Esophagus (tissue), 2 donors: ENCODE measurements around the gene FANCC. TPM values are rescaled to one million over a fixed set of nuclear protein-coding genes. Genes with fewer than 3 reads are reported as not detected.
"Not testable (repeated sequence)": the region's sequence is repeated elsewhere in the genome, so short reads cannot be mapped to it uniquely, and the experiment has no call there.

ENCODE experiments used
- H3K27ac ChIP-seq, 2 donors: one replicate each; pipeline ENCODE4 v1.5.1; 2013; ENCODE audit warnings: low read depth in 2 of 2, mild to moderate bottlenecking in 2 of 2, inconsistent platforms in 1 of 2, low read length in 1 of 2, moderate library complexity in 1 of 2
- H3K27me3 ChIP-seq, 2 donors: one replicate each; pipeline ENCODE4 v1.6.1; 2013; ENCODE audit warnings: low read length in 2 of 2, control low read depth in 1 of 2, mild to moderate bottlenecking in 1 of 2; ENCODE audit not compliant: insufficient read depth in 2 of 2, control insufficient read depth in 1 of 2
- H3K36me3 ChIP-seq, 2 donors: one replicate each; pipeline ENCODE4 v1.6.1; 2013; ENCODE audit warnings: low read length in 1 of 2; ENCODE audit not compliant: control insufficient read depth in 2 of 2, insufficient read depth in 2 of 2
- H3K4me1 ChIP-seq, 2 donors: one replicate each; pipeline ENCODE4 v1.6.1; 2013; ENCODE audit warnings: low read length in 1 of 2; ENCODE audit not compliant: control insufficient read depth in 2 of 2, insufficient read depth in 2 of 2
- H3K4me3 ChIP-seq, 2 donors: one replicate each; pipeline ENCODE4 v1.5.1; 2013; ENCODE audit warnings: low read length in 2 of 2, mild to moderate bottlenecking in 2 of 2, low read depth in 1 of 2, moderate library complexity in 1 of 2
- H3K9me3 ChIP-seq, 2 donors: one replicate each; pipeline ENCODE4 v1.6.1; 2013; ENCODE audit warnings: mild to moderate bottlenecking in 2 of 2, low read depth in 1 of 2, low read length in 1 of 2, moderate library complexity in 1 of 2; ENCODE audit not compliant: control insufficient read depth in 2 of 2, insufficient read depth in 1 of 2
- WGBS, 2 donors: extraction: QIAGEN DNeasy Blood & Tissue Kit; methylation state at CpG; one replicate each; pipeline ENCODE4 v1.1.7; 2013; 5-methylcytosine and 5-hydroxymethylcytosine counted together
- polyA plus RNA-seq, 2 donors: library from polyadenylated mRNA; stranded (reverse); fragments of 200-250 nt; gene quantifications; one replicate each; pipeline ENCODE4 v1.2.3, GENCODE V29; 2013
- donor health status: healthy with polysubstance abuse.
- donor health status: Bipolar disorder and iron deficiency.

FANCC gene
- polyA plus RNA-seq, 2 donors, result 2.5 to 3.6 TPM

DNA sequence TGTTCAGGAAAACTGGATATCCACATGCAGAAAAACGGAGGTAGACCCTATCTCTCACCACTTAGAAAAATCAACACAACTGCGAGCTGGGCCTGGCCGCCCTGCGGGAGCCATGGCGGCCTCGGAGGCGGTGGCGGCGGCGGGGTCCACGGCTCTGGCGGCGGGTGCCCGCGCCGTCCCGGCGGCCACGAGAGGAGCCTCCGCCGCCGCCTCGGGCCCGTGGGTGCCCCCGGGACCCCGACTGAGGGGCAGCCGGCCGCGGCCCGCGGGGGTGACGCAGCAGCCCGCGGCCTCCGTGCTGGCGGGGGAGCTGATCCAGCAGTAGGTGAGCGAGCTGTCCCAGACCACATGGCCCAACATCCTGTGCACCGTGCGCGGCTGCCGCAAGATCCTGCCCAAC is 25.3 kb downstream of the FANCC start:
- 95 to 98% methylated on average over 32 to 41 of the region's 41 CpGs for WGBS, 2 donors

DNA sequence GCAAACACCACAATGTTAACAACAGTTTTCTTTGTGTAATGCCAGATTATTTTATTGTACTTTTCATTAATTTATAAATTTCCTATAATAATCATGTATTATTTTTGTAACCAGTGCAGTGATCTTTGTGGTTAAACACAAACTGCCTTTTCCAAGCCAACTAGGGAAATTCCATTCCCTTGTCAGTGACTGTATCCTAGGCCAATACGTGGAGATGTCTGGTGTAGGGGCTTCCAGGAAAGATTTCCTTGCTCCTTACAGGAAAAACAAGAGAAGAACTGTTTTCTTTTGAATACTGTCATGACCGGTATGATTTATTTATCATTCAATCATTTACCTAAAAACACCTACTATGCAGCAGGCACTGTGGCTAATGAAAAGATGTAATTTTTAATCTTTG is 31.4 kb downstream of the FANCC start:
- Histone ChIP-seq H3K4me3 (no peak overlapping the region), H3K27me3 (no peaks in the 10 kb centered on the region), H3K4me1 (no peaks in the 10 kb centered on the region), H3K9me3 (no peaks in the 10 kb centered on the region), H3K27ac (no peak overlapping the region), H3K36me3 (no peaks in the 10 kb centered on the region)
- WGBS, 2 donors, result 57 to 59% methylated on average over 2 of the region's 2 CpGs

More for the DNA sequence above, 25.3 kb downstream of the FANCC start:
- Histone ChIP-seq H3K27me3 (no peaks in the 10 kb centered on the region), H3K36me3 (no peaks in the 10 kb centered on the region), H3K4me3 (no peak overlapping the region), H3K9me3 (no peaks in the 10 kb centered on the region), H3K27ac (no peak overlapping the region), H3K4me1 (no peaks in the 10 kb centered on the region)

DNA sequence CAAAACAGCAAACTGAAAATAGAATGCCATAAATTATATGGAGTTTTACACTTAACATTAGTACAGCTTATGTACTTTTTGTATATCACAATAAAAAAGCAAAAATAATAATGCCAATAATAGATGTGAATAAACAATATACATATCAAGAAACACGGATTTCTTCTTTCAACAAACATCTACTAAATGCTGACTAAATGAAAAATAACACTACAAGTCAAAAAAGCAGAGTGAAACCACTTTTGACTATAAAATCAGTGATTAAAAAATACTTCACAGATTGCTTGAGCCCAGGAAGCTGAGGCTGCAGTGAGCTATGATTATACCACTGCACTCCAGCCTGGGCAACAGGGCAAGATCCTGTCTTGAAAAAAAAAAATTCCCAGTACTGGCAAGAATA is 32.2 kb downstream of the FANCC start:
- Histone ChIP-seq H3K27me3 (no peaks in the 10 kb centered on the region), H3K27ac (no peak overlapping the region), H3K36me3 (no peaks in the 10 kb centered on the region), H3K4me3 (no peak overlapping the region), H3K4me1 (no peaks in the 10 kb centered on the region), H3K9me3 (no peaks in the 10 kb centered on the region)
- WGBS, 2 donors, result 61 to 70% methylated on average over 1 of the region's 1 CpG

DNA sequence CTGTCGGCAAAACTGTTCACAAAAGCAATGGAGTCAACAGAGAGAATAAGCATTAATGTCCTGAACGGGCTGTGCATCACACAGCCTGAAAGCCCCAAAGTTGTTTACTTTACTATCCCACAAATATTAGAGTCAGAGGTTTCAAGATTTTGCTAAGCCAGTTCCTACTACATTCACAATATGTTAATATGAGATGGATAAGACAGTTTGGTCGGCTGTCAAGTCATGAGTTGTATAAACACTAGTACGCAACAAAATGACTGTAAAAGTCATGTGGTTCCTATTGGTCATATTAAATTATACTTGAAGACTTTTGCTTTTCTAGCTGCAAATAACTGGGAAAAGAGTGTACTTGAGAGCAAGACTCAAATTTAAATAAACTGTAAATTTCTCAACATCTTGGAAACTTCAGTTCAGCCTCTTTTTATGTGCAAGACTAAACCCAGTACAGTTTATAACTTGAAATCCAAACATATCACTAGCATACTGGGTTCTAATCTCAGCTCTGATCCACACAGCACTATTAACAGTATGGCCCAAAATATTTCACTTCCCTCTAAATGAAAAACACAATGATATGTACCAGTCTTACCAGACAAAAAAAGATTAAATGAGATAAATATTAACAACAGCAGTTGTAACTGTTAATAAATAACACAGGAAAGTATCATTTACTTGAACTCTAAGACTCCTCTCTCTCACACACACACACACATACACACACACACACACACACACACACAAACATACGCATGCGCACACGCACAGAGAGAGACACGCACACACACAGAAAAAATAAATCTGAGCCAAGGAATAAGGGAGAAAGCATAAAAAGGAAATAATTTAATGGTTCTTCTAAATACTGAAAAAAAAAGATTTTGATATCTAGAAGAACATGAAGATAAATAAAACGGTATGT is 33.1 kb downstream of the FANCC start:
- Histone ChIP-seq H3K4me3 (no peak overlapping the region), H3K36me3 (no peaks in the 10 kb centered on the region), H3K27me3 (no peaks in the 10 kb centered on the region), H3K4me1 (no peaks in the 10 kb centered on the region), H3K27ac (no peak overlapping the region), H3K9me3 (no peaks in the 10 kb centered on the region)
- 64 to 69% methylated on average over 9 of the region's 9 CpGs for WGBS, 2 donors

DNA sequence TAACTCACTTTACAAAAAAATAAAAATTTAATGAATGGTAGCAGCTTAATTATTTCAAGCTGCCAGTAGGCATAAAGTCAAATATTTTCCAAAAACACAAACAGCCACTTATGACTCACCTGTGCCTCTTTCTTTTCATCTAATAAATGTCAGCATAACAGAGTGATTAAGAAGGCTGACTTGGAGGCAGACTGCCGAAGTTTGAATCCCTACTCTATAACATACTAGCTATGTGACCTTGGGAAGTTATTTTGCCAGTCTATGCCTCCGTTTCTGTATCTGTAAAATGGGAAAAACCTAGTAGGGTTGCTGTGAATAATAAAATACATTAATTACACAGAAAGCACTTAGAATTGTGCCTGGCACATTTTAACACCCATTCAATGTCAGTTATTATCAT is 33.8 kb downstream of the FANCC start:
- no peaks in the 10 kb centered on the region for H3K4me1 ChIP-seq
- no peak overlapping the region for H3K4me3 ChIP-seq
- WGBS, 2 donors, result 40 to 46% methylated on average over 2 of the region's 2 CpGs
- no peaks in the 10 kb centered on the region for H3K36me3 ChIP-seq
- H3K27ac ChIP-seq, result no peak overlapping the region
- H3K9me3 ChIP-seq, result no peaks in the 10 kb centered on the region
- H3K27me3 ChIP-seq, result no peaks in the 10 kb centered on the region

DNA sequence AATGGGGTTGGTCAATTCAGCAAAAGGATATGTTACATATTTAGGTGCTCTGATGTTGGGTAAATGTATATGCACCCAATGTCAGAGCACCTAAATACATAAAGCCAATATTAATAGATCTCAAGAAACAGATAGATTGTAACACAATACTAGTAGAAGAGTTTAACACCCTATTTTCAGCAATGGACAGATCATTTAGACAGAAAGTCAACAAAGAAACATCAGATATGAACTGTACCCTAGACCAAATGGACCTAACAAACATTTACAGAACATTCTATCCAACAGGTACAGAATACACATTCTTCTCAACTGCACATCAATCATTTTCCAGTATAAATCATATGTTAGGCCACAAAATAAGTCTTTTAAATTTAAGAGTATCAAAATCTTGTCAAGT is 35.2 kb downstream of the FANCC start:
- Histone ChIP-seq H3K4me1 (no peaks in the 10 kb centered on the region), H3K4me3 (no peak overlapping the region), H3K27ac (no peak overlapping the region), H3K9me3 (no peaks in the 10 kb centered on the region), H3K27me3 (no peaks in the 10 kb centered on the region), H3K36me3 (no peaks in the 10 kb centered on the region)

DNA sequence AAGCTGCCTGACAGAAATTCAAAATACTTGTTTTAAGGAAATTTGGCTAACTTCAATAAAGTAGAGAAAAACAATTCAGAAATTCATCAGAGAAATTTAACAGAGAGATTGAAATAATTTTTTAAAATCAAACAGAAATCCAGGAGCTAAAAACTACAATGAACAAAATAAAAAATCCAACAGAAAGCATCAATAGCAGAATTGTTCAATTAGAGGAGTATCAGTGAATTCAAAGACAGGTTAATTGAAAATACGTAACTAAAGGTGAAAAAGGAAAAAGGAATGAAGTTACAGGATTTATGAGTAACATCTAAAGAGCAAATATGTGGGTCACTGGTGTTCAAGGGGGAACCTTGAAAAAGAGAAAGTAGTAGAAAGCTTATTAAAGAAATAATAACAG is 36.8 kb downstream of the FANCC start:
- 94 to 99% methylated on average over 1 of the region's 1 CpG for WGBS, 2 donors
- Histone ChIP-seq H3K9me3 (no peaks in the 10 kb centered on the region), H3K27me3 (no peaks in the 10 kb centered on the region), H3K27ac (no peak overlapping the region), H3K4me3 (no peak overlapping the region), H3K4me1 (no peaks in the 10 kb centered on the region), H3K36me3 (no peaks in the 10 kb centered on the region)

DNA sequence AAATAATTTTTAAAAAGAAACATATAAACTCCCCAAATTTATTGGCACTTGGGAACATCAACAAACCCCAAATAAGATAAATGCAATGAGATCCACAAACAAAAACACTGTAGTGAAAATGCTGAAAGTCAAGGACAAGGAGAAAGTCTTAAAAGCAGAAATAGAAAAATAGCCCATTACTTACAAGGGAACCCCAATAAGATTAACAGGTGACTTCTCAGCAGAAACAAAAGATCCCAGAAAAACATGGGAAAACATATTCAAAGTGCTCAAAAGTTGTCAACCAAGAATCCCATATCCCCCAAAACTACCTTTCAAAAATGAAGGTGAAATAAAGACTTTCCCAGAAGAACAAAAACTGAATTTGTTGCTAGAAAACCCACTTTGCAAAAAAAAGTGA is 40.0 kb downstream of the FANCC start:
- H3K4me1 ChIP-seq, result no peaks in the 10 kb centered on the region
- no peak overlapping the region for H3K4me3 ChIP-seq
- no peaks in the 10 kb centered on the region for H3K27me3 ChIP-seq
- no peaks in the 10 kb centered on the region for H3K9me3 ChIP-seq
- H3K27ac ChIP-seq, result no peak overlapping the region
- no peaks in the 10 kb centered on the region for H3K36me3 ChIP-seq

DNA sequence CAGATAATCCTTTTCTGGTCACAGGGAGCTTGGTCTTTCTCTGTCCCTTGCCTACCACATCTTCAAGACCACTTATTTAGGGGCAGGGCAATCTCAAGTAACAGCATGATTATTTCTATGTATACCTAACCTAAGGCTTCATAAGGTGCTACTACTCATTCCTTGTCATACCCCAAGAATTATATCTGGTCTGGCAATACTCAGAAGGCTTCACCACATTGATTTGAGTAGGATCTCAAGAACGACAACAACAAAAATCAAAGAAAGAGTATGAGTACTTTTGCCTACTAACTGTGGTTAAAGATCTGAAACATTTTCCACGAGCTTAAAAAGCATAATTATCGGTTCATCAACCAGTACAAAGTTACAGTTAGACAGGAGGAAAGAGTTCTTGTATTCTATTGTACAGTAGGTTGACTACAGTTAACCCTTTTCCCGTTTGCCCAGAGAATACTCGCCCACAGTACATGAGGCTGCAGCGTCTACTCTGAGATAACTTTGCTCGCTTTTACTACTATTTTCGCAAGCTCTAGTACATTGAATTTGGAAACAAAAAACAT is 41.0 kb downstream of the FANCC start:
- no peaks in the 10 kb centered on the region for H3K36me3 ChIP-seq
- WGBS, 2 donors, result 84 to 87% methylated on average over 8 of the region's 8 CpGs
- H3K4me1 ChIP-seq, result no peaks in the 10 kb centered on the region
- no peak overlapping the region for H3K27ac ChIP-seq
- H3K9me3 ChIP-seq, result no peaks in the 10 kb centered on the region
- no peaks in the 10 kb centered on the region for H3K27me3 ChIP-seq
- no peak overlapping the region for H3K4me3 ChIP-seq

DNA sequence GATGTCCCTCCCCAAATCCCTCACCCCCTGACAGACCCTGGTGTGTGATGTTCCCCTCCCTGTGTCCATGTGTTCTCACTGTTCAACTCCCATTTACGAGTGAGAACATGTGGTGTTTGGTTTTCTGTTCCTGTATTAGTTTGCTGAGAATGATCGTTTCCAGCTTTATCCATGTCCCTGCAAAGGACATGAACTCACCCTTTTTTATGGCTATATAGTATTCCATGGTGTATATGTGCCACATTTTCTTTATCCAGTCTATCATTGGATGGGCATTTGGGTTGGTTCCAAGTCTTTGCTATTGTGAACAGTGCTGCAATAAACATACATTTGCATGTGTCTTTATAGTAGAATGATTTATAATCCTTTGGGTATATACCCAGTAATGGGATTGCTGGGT is 43.3 kb downstream of the FANCC start:
- WGBS, 2 donors, result 99 to 100% methylated on average over 2 of the region's 2 CpGs
- H3K36me3 ChIP-seq, H3K27me3 ChIP-seq, H3K9me3 ChIP-seq, H3K27ac ChIP-seq, H3K4me1 ChIP-seq, H3K4me3 ChIP-seq: not testable (repeated sequence)
